HG02885 (cell line): ENCODE data around the gene CACYBP.

Experiments
- ATAC-seq: cut with Tn5 transposase; IDR thresholded peaks from one replicate; pipeline ENCODE4 v1.9.1; 2021; ENCODE audit warnings: mild to moderate bottlenecking; ENCODE audit not compliant: unreplicated experiment, poor library complexity

CACYBP gene

GRCh38 chr1:175050992-175051391 is 51.2 kb downstream of the CACYBP start:
- no peak for ATAC-seq

- ATAC-seq = no peak
Measured at GRCh38 chr1:175054736-175055135, 55.0 kb downstream of the CACYBP start.
